GM23338 (cell line): ENCODE results near the gene DNAH8.

Source experiments
- EZH2 ChIP-seq: fragments of 200-600 bp; sonication (generic); IDR thresholded peaks from one replicate; pipeline ENCODE4 v1.8.0; 2017; ENCODE audit warnings: antibody characterized with exemption, mild to moderate bottlenecking, low read depth; ENCODE audit not compliant: unreplicated experiment
- EZH2phosphoT487 ChIP-seq: fragments of 200-600 bp; sonication (generic); IDR thresholded peaks from one replicate; pipeline ENCODE4 v1.8.1; 2018; ENCODE audit warnings: antibody characterized with exemption; ENCODE audit not compliant: unreplicated experiment
- TF ChIP-seq, protein P1 (sequence below), 2 experiments: fragments of 200-600 bp in 1 of 2; sonication (generic) in 1 of 2; conservative IDR thresholded peaks; 2 replicates each; pipeline versions ENCODE4 v1.5.1 to v1.6.1; 2016 to 2017; ENCODE audit warnings: antibody characterized with exemption in 2 of 2, low read depth in 2 of 2, mild to moderate bottlenecking in 2 of 2, moderate library complexity in 1 of 2
- TF ChIP-seq, protein P2 (sequence below): IDR thresholded peaks from one replicate; pipeline ENCODE4 v1.6.1; 2018; ENCODE audit warnings: antibody characterized with exemption; ENCODE audit not compliant: unreplicated experiment
- TF ChIP-seq, protein P3 (sequence below): IDR thresholded peaks from 2 replicates; pipeline ENCODE4 v1.6.1; 2016; ENCODE audit warnings: antibody characterized with exemption

DNA sequence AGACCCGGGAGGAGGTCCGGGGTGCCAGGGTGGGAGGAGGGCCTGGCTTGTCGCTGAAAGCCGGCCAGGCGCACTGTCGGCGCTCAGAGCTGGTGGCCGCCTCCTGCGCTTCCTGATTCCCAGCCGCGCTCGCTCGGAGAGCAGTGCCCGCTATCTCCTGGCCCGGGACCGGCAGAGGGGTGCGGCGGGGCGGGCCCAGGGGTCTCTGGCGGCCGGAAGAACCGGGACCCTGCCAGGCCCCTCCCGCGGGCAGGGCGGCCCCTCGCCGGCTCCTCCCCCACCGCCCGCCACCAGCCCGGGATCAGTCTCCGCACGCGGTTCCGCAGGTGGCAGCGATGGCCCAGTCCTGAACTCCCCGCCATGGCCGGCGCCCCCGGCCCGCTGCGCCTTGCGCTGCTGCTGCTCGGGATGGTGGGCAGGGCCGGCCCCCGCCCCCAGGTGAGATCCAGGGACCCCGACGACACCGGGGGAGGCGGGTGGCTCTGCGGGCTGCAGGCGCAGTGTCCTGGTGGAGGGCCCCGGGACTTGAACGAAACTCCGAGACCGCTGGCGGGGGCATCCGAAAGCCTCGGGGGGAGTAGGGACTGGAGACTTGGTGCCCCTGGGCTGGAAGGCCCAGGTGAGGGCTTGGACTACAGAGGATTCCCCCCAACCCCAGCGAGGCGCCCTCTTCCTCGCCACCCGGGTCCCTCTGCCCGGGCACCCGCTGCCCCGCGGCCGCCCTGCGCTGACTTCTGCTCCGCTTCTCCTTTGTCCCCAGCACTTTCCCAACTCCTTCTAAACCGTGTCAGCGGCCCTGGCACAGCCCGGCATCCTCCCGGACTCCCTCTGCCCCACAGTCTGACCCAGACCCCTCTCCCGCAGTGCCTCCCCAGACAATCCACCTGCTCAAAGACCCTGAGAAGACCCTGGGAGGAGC is 333.6 kb downstream of the DNAH8 start, which contains the start of gene GLP1R:
- TF ChIP-seq EZH2 (peak; percentile 11), EZH2phosphoT487 (no peak)
- TF ChIP-seq, protein P1, sequence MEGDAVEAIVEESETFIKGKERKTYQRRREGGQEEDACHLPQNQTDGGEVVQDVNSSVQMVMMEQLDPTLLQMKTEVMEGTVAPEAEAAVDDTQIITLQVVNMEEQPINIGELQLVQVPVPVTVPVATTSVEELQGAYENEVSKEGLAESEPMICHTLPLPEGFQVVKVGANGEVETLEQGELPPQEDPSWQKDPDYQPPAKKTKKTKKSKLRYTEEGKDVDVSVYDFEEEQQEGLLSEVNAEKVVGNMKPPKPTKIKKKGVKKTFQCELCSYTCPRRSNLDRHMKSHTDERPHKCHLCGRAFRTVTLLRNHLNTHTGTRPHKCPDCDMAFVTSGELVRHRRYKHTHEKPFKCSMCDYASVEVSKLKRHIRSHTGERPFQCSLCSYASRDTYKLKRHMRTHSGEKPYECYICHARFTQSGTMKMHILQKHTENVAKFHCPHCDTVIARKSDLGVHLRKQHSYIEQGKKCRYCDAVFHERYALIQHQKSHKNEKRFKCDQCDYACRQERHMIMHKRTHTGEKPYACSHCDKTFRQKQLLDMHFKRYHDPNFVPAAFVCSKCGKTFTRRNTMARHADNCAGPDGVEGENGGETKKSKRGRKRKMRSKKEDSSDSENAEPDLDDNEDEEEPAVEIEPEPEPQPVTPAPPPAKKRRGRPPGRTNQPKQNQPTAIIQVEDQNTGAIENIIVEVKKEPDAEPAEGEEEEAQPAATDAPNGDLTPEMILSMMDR (conservative IDR thresholded peaks at IDR 0.05; ENCODE audit: low read depth in 2 of 2): no peak
- TF ChIP-seq, protein P2, sequence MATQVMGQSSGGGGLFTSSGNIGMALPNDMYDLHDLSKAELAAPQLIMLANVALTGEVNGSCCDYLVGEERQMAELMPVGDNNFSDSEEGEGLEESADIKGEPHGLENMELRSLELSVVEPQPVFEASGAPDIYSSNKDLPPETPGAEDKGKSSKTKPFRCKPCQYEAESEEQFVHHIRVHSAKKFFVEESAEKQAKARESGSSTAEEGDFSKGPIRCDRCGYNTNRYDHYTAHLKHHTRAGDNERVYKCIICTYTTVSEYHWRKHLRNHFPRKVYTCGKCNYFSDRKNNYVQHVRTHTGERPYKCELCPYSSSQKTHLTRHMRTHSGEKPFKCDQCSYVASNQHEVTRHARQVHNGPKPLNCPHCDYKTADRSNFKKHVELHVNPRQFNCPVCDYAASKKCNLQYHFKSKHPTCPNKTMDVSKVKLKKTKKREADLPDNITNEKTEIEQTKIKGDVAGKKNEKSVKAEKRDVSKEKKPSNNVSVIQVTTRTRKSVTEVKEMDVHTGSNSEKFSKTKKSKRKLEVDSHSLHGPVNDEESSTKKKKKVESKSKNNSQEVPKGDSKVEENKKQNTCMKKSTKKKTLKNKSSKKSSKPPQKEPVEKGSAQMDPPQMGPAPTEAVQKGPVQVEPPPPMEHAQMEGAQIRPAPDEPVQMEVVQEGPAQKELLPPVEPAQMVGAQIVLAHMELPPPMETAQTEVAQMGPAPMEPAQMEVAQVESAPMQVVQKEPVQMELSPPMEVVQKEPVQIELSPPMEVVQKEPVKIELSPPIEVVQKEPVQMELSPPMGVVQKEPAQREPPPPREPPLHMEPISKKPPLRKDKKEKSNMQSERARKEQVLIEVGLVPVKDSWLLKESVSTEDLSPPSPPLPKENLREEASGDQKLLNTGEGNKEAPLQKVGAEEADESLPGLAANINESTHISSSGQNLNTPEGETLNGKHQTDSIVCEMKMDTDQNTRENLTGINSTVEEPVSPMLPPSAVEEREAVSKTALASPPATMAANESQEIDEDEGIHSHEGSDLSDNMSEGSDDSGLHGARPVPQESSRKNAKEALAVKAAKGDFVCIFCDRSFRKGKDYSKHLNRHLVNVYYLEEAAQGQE: no peak
- TF ChIP-seq, protein P3, sequence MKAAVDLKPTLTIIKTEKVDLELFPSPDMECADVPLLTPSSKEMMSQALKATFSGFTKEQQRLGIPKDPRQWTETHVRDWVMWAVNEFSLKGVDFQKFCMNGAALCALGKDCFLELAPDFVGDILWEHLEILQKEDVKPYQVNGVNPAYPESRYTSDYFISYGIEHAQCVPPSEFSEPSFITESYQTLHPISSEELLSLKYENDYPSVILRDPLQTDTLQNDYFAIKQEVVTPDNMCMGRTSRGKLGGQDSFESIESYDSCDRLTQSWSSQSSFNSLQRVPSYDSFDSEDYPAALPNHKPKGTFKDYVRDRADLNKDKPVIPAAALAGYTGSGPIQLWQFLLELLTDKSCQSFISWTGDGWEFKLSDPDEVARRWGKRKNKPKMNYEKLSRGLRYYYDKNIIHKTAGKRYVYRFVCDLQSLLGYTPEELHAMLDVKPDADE: no peak
